Stimulated activated naive B cell treated with anti-CD40 and anti-IgM and Interleukin-4, amounts not matched to agents 10 μg/mL and 1 μg/mL and 100 μg/mL, for 72 hours (primary cell): ENCODE data around the gene MTARC1.

Experiments
- ATAC-seq, 2 donors: fragments of 150-1000 bp; cut with Tn5 transposase; replicated peaks; 2 replicates each; pipeline ENCODE4 v1.10.0; 2021; ENCODE audit warnings: moderate library complexity in 1 of 2
- DNase-seq: peaks from one replicate; pipeline ENCODE4 v3.0.0; 2021
- H3K27ac Mint-ChIP-seq: one replicate; pipeline ENCODE4 v1.8.0; 2022; ENCODE audit warnings: mild to moderate bottlenecking, mixed read lengths
- H3K27me3 Mint-ChIP-seq, 2 donors: one replicate each; pipeline ENCODE4 v1.8.0; 2022; ENCODE audit warnings: mixed read lengths in 2 of 2
- H3K36me3 Mint-ChIP-seq, 2 donors: one replicate each; pipeline ENCODE4 v1.8.0; 2022; ENCODE audit warnings: mixed read lengths in 2 of 2, mild to moderate bottlenecking in 1 of 2
- H3K4me1 Mint-ChIP-seq, 2 donors: one replicate each; pipeline ENCODE4 v1.8.0; 2022; ENCODE audit warnings: mixed read lengths in 2 of 2, mild to moderate bottlenecking in 1 of 2
- H3K4me3 Mint-ChIP-seq, 2 donors: one replicate each; pipeline ENCODE4 v1.8.0; 2022; ENCODE audit warnings: mild to moderate bottlenecking in 2 of 2, mixed read lengths in 2 of 2, moderate library complexity in 1 of 2
- H3K9me3 Mint-ChIP-seq, 2 donors: one replicate each; pipeline ENCODE4 v1.8.0; 2022; ENCODE audit warnings: mixed read lengths in 2 of 2, mild to moderate bottlenecking in 1 of 2

MTARC1 gene

DNA sequence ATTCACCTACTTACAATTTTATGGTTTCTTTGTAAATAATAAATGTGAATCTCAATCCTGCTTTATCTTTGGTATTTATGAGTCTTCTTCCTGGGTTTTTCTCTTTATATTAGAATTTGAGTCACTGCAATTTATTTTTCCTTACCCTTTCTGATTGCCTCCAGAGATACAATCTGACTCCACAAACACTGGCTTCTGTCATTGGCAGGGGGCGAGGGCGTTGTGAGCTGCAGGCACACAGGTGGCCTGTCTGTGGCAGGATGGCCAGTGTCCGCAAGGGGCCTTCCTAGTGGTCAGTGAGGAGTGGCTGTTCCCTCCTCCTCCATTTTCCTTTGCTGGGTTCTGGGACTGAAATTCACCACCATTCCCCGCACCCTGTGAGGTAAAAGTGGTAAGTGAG is 2.0 kb upstream of the MTARC1 start:
- ATAC-seq = no peak
- peaks cover 27 to 55% of the 10 kb centered on the region in 2 donors for H3K27me3 Mint-ChIP-seq
- H3K4me1 Mint-ChIP-seq = peaks cover 0 to 15% of the 10 kb centered on the region in 2 donors
- H3K9me3 Mint-ChIP-seq = peaks cover 0 to 4% of the 10 kb centered on the region in 2 donors
- no peak overlapping the region for H3K27ac Mint-ChIP-seq
- DNase-seq = no peak
- H3K36me3 Mint-ChIP-seq = peaks cover 3 to 5% of the 10 kb centered on the region in 2 donors
- H3K4me3 Mint-ChIP-seq = no peak overlapping the region

DNA sequence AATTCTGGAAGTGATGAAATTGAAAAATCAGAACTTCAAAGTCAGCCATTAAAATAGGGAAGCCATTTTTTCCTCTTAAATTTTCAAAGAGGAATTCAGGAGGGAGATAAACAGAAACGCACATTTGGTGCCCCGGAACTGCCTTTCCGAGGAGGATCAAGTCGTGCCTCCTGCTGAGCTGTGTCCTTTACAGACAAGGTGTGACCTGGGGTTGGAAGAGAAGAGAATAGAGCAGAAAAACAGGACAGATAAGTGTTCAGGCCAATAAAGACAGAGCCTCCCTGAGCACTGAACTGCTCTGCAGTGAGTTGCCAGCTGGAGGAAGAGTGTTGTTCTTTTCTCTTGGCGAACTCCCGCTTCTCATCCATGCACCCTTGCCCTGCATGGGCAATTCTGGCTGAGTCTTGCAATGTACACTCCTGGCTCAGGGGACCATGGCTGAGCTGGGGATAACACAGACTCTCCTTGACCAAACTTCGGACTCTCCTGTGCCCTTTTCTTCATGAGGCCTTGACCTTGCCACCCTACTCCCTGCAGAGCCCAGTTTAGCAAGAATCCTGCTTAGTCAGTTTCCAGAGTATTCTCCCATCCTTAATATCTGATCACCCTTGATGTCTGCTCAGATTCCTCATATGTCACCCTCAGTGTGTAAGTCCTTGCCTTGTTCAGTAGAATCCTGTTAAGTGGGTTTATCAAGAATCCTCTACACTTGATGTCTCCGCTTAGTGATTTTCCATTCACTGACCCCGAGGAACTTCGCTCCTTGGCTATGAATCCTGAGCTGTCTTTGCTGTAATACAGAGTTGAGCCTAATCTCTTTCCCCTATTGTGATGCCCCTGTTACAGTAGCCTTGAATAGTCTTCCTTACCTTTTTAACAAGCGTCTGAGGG is 1.3 kb upstream of the MTARC1 start:
- ATAC-seq (no peak), DNase-seq (no peak)
- Mint-ChIP-seq H3K27ac (no peak overlapping the region), H3K9me3 (peaks cover 0 to 4% of the 10 kb centered on the region in 2 donors), H3K4me3 (peak overlapping the region in 1 of 2 donors; percentile 81), H3K36me3 (peaks cover 3 to 5% of the 10 kb centered on the region in 2 donors), H3K27me3 (peaks cover 27 to 57% of the 10 kb centered on the region in 2 donors), H3K4me1 (peaks cover 0 to 15% of the 10 kb centered on the region in 2 donors)

DNA sequence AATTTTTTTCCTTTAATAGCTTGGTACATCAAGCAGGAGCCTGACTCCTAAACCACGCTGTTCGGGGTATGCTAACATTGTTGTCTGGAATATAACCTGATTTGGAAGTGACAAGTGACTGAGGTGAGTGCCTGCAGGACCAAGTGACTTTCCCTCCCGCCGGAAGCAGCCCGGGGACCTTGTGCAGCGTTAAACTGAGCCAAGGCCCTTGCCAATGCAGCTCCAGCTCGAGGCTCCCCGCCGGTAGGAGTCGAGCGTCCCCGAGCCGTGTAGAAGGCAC is 716 bp upstream of the MTARC1 start:
- ATAC-seq (peak; percentile 38), DNase-seq (no peak)
- Mint-ChIP-seq H3K9me3 (peaks cover 0 to 4% of the 10 kb centered on the region in 2 donors), H3K4me3 (peak overlapping the region; percentile 61 to 81), H3K36me3 (peaks cover 3 to 5% of the 10 kb centered on the region in 2 donors), H3K27me3 (peaks cover 27 to 57% of the 10 kb centered on the region in 2 donors), H3K27ac (no peak overlapping the region), H3K4me1 (peaks cover 0 to 15% of the 10 kb centered on the region in 2 donors)

DNA sequence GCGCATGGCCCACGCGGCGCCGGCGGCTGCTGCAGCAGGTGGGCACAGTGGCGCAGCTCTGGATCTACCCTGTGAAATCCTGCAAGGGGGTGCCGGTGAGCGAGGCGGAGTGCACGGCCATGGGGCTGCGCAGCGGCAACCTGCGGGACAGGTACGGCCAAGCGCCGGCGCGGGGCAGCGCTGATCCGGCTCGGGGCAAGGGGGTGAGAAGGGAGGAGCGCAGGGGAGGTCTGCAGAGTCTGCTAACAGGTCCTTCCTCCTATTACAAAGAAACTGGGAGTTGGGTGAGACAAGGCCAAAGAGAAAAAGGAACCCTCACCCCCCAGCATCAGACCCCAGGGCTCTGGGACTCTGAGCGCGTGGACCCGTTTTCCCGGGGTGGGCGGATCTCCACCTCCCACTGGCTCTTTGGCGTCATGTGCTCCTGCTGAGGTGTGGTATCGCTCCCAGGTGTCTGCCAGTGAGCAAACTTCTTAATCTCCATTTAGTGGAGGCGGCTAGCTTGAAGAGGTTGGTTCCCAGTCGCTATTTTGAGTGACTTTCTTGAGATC is 431 bp downstream of the MTARC1 start:
- Mint-ChIP-seq H3K27ac (peak overlapping the region; percentile 56), H3K4me1 (peaks cover 0 to 15% of the 10 kb centered on the region in 2 donors), H3K4me3 (peak overlapping the region; percentile 81), H3K9me3 (peaks cover 0 to 4% of the 10 kb centered on the region in 2 donors), H3K36me3 (peaks cover 3 to 5% of the 10 kb centered on the region in 2 donors), H3K27me3 (peaks cover 24 to 51% of the 10 kb centered on the region in 2 donors)
- DNase-seq (no peak), ATAC-seq (peak; percentile 28 to 48)

DNA sequence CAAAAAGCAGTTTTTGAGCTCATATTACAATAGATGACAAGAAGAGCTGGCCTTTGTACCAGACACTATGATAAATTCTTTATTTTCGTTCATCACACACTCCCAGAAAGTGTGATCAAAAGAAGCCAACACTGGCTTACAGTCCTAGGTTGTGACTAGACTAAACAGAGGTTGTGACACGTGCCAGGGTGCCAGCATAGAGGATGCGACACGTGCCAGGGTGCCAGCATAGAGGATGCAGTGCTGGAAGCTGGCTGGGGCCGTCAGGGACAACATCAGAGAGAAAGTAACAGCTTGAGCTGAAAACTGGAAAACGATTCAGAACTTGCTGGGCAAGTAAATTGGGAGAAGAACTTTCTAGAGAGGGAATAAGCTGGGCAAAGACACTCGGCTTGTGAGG is 2.2 kb downstream of the MTARC1 start:
- DNase-seq = no peak
- Mint-ChIP-seq H3K27me3 (peaks cover 24 to 46% of the 10 kb centered on the region in 2 donors), H3K27ac (no peak overlapping the region), H3K4me1 (peaks cover 0 to 15% of the 10 kb centered on the region in 2 donors), H3K36me3 (peaks cover 3 to 5% of the 10 kb centered on the region in 2 donors), H3K4me3 (no peak overlapping the region), H3K9me3 (peaks cover 0 to 4% of the 10 kb centered on the region in 2 donors)
- no peak for ATAC-seq

DNA sequence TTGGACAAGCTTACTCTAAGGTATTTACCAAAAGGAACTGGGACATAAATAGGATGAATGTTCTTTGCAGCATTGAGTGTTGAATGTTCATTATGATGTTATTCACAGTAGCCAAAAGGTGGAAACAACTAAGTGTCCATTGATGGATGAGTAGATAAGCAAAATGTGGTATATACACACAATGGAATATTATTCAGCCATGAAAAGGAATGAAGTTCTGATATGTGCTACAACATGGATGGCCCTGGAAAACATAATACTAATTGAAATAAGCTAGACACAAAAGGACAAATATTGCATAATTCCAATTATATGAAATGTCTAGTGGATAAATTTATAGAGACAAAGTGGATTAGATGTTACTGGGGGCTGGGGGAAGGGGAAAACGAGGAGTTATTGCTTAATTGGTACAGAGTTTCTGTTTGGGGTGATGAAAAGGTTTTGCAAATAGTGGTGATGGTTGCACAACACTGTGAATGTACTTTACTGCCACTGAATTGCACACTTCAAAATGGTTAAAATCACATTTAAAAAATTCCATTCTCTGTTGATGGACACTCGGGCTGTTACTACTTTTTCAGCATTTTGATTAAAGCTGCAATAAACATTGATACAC is 2.9 kb downstream of the MTARC1 start:
- H3K4me1 Mint-ChIP-seq = peaks cover 0 to 15% of the 10 kb centered on the region in 2 donors
- peaks cover 0 to 4% of the 10 kb centered on the region in 2 donors for H3K9me3 Mint-ChIP-seq
- DNase-seq (no peak), ATAC-seq (no peak)
- peaks cover 18 to 40% of the 10 kb centered on the region in 2 donors for H3K27me3 Mint-ChIP-seq
- H3K27ac Mint-ChIP-seq = no peak overlapping the region
- H3K36me3 Mint-ChIP-seq = peaks cover 3 to 5% of the 10 kb centered on the region in 2 donors
- H3K4me3 Mint-ChIP-seq = no peak overlapping the region

DNA sequence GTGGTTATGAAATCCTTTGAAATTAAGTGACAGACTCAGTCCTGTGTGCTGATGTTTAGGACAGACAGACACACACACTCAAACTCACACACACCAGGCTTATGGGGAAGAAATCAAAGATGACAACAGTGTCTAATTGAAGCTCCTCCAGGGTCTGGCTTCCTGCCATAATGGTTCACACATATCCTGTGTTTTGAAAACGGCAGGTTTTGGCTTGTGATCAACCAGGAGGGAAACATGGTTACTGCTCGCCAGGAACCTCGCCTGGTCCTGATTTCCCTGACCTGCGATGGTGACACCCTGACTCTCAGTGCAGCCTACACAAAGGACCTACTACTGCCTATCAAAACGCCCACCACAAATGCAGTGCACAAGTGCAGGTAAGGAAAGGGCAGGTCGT is 4.6 kb downstream of the MTARC1 start:
- DNase-seq (no peak), ATAC-seq (no peak)
- H3K4me3 Mint-ChIP-seq = no peak overlapping the region
- no peak overlapping the region for H3K27ac Mint-ChIP-seq
- peaks cover 4 to 23% of the 10 kb centered on the region in 2 donors for H3K27me3 Mint-ChIP-seq
- peaks cover 2 to 5% of the 10 kb centered on the region in 2 donors for H3K36me3 Mint-ChIP-seq
- peaks cover 0 to 10% of the 10 kb centered on the region in 2 donors for H3K4me1 Mint-ChIP-seq
- peaks cover 0 to 4% of the 10 kb centered on the region in 2 donors for H3K9me3 Mint-ChIP-seq

DNA sequence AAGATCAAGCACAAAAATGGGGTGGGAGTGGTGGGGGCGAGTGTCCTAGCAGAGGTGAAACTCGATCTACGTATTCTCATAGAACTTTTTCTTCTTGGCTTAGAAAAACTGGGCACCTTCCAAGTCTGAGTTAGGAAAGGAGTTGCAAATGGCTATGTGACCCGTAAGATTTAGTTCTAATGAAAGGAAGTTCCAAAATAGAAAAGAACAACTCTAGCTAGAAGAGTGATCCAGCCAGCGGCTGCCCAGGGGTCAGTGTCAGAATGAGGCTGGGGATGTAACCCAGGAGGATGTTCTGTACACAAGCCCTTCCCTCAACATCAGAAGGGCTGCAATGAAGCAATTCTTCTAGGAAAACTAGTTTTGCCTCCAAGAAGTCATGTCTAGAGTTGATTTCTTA is 5.2 kb downstream of the MTARC1 start:
- Mint-ChIP-seq H3K27ac (no peak overlapping the region), H3K4me1 (peaks cover 0 to 5% of the 10 kb centered on the region in 2 donors), H3K36me3 (peaks cover 2 to 5% of the 10 kb centered on the region in 2 donors), H3K27me3 (peaks cover 4 to 18% of the 10 kb centered on the region in 2 donors), H3K9me3 (peaks cover 0 to 4% of the 10 kb centered on the region in 2 donors), H3K4me3 (no peak overlapping the region)
- ATAC-seq (no peak), DNase-seq (no peak)

DNA sequence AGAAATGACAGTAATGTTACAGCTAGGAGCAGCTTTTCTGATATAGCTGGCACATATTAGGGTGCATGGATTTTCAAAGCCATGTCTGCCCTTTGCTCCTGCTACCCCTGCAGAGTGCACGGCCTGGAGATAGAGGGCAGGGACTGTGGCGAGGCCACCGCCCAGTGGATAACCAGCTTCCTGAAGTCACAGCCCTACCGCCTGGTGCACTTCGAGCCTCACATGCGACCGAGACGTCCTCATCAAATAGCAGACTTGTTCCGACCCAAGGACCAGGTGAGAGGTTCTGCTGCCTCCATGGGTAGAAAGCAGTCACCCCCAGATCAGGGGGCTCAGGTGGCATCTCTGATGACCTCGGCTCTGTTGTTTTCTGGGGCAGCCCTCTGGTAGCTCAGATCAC is 9.8 kb downstream of the MTARC1 start:
- ATAC-seq (no peak), DNase-seq (no peak)
- no peaks in the 10 kb centered on the region for H3K9me3 Mint-ChIP-seq
- H3K27ac Mint-ChIP-seq = no peak overlapping the region
- H3K36me3 Mint-ChIP-seq = no peaks in the 10 kb centered on the region
- no peak overlapping the region for H3K4me3 Mint-ChIP-seq
- no peaks in the 10 kb centered on the region for H3K4me1 Mint-ChIP-seq
- H3K27me3 Mint-ChIP-seq = no peaks in the 10 kb centered on the region

DNA sequence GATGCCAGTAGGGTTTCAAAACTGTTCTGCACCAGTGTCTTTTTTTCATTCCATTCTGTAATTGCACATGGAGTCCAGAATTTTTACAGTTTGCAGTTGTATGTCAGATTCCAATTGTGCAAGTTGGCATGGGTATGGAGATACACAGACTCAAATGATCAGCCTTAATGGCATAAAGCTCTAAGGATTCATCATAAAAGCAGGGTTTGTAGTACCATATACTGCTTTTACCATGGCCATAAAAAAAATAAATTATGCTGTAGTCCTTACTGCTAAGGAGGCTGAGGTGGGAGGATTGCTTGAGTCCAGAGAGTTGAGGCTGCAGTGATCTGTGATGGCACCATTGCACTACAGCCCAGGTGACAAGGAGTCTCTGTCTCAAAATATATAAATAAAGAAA is 10.3 kb downstream of the MTARC1 start:
- no peak overlapping the region for H3K27ac Mint-ChIP-seq
- H3K4me1 Mint-ChIP-seq = no peaks in the 10 kb centered on the region
- ATAC-seq = no peak
- no peak for DNase-seq
- no peaks in the 10 kb centered on the region for H3K36me3 Mint-ChIP-seq
- no peak overlapping the region for H3K4me3 Mint-ChIP-seq
- no peaks in the 10 kb centered on the region for H3K27me3 Mint-ChIP-seq
- H3K9me3 Mint-ChIP-seq = no peaks in the 10 kb centered on the region

DNA sequence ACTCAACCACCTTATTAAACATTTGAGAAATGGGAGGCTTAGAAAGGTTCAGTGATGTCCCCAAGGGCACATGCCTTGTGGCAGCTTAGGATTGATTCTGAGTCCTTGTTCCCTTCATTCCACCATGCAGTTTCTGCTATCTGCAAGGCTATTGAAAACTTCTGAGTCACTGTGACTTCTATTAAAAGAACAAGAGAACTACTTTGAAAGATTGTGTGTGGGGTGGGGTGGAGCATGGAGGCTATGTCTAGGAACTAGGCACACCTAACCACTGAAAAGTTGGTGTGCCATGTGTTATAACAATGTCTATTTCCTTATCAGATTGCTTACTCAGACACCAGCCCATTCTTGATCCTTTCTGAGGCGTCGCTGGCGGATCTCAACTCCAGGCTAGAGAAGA is 10.8 kb downstream of the MTARC1 start:
- peaks cover 0 to 2% of the 10 kb centered on the region in 2 donors for H3K27me3 Mint-ChIP-seq
- no peaks in the 10 kb centered on the region for H3K9me3 Mint-ChIP-seq
- no peaks in the 10 kb centered on the region for H3K4me1 Mint-ChIP-seq
- ATAC-seq (no peak), DNase-seq (no peak)
- no peaks in the 10 kb centered on the region for H3K36me3 Mint-ChIP-seq
- H3K27ac Mint-ChIP-seq = no peak overlapping the region
- no peak overlapping the region for H3K4me3 Mint-ChIP-seq

DNA sequence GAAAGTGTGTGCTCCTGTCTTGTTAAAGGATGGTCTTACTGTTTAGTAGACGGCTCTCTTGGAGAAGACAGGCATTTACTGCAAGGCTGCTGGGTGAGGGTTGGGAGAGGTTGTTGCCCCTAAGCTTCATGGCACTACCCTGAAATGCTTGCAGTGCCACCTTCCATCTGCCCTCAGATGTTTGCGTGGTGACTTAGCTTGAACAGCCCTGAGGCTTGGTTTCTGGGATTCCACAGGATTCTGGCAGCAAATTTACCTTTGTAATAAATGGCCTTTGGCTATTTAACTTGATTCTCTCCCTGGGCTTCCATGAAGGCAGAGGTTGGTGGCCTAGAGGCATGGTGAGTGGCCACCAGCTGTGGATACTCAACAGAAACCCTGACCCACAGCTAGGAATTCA is 11.6 kb downstream of the MTARC1 start:
- Mint-ChIP-seq H3K4me1 (no peaks in the 10 kb centered on the region), H3K9me3 (no peaks in the 10 kb centered on the region), H3K27ac (no peak overlapping the region), H3K27me3 (peaks cover 0 to 10% of the 10 kb centered on the region in 2 donors), H3K4me3 (no peak overlapping the region), H3K36me3 (no peaks in the 10 kb centered on the region)
- DNase-seq (no peak), ATAC-seq (no peak)

DNA sequence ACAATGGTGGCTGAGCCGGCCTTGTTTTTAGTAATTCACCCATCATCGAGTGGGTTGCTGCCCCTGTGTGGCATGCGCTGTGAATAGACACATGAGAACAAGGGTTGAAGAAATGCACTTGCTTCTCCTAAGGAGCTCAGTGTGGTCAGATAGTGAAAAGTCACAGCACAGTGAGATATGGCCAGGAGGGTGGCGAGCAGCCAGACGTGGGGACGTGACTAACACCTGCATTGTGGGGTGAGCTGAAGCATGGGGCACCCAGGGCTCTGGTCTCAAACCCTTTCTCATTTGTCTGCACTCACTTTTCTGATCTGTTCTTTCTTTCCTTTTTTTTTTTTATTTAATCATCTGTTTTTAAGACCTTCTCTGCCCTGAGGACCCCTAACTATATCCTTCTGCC is 13.5 kb downstream of the MTARC1 start:
- Mint-ChIP-seq H3K4me1 (no peaks in the 10 kb centered on the region), H3K27ac (no peak overlapping the region), H3K9me3 (no peaks in the 10 kb centered on the region), H3K36me3 (no peaks in the 10 kb centered on the region), H3K4me3 (no peak overlapping the region), H3K27me3 (peaks cover 0 to 15% of the 10 kb centered on the region in 2 donors)
- no peak for ATAC-seq
- no peak for DNase-seq

DNA sequence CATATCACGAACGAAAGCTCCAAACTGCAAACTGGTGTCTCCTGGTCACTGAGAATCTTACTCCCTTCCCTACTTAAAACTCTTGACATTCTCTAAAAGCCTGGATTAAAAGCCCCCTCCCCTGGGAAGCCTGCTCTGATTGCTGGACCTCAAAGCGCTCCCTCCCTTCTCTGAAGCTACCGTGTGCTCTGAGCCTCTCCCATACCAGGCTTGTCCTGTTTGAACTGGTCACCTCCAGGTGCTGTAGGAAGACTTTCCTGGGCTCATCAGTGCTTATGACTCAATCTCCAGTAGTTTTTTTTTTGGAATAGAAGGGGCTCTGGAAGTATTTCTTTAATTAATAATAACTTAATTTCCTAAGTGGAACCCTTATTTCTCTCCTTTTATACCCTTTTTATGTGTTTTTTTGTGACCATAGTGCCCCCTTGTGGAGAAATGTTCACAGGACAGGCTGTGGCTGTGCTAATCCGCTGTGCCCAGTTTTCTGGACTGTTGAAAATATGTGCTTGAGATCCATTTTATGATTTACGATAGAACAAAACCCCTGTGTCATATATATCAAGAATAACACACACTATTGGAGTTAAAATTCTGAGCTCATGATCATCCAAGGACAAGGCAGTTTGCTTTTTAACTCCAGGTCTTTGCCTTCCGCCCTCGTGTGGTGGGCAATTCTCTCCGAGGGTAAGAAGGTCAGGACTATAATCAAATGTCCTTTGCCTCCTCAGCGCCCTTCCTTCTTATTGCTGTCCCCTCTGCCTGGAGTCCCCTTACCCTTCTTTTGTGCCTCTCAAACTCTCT is 16.9 kb downstream of the MTARC1 start:
- Mint-ChIP-seq H3K27me3 (peaks cover 0 to 15% of the 10 kb centered on the region in 2 donors), H3K4me3 (no peak overlapping the region), H3K4me1 (no peaks in the 10 kb centered on the region), H3K36me3 (no peaks in the 10 kb centered on the region), H3K9me3 (no peaks in the 10 kb centered on the region), H3K27ac (no peak overlapping the region)
- DNase-seq = no peak
- peak; percentile 53 to 69 for ATAC-seq
